ENCODE results near the gene RARS1.

The RARS1 gene

GRCh38 chr5:168467755-168468330 is 18.4 kb upstream of the RARS1 start:
- Mint-ChIP-seq H3K4me3 (no peak overlapping the region), H3K36me3 (no peaks in the 10 kb centered on the region), H3K27me3 (peaks cover 4% of the 10 kb centered on the region), H3K4me1 (peaks cover 3% of the 10 kb centered on the region), H3K9me3 (no peaks in the 10 kb centered on the region), H3K27ac (no peak overlapping the region)
- no peak for DNase-seq (ENCODE audit: low spot score in 2 of 2)
- no peak for ATAC-seq (ENCODE audit: low read depth)

GRCh38 chr5:168468836-168469235 is 17.4 kb upstream of the RARS1 start:
- DNase-seq (ENCODE audit: low spot score in 2 of 2): no peak
- no peak for ATAC-seq (ENCODE audit: low read depth)
- H3K4me1 Mint-ChIP-seq: peaks cover 3% of the 10 kb centered on the region
- peaks cover 3% of the 10 kb centered on the region for H3K27me3 Mint-ChIP-seq
- H3K9me3 Mint-ChIP-seq: no peaks in the 10 kb centered on the region
- H3K4me3 Mint-ChIP-seq: no peak overlapping the region
- H3K27ac Mint-ChIP-seq: no peak overlapping the region
- H3K36me3 Mint-ChIP-seq: no peaks in the 10 kb centered on the region

- DNase-seq (ENCODE audit: low spot score in 2 of 2) (no peak), ATAC-seq (ENCODE audit: low read depth) (no peak)
- Mint-ChIP-seq H3K27ac (no peak overlapping the region), H3K4me1 (no peaks in the 10 kb centered on the region), H3K27me3 (peaks cover 2% of the 10 kb centered on the region), H3K36me3 (no peaks in the 10 kb centered on the region), H3K4me3 (no peak overlapping the region), H3K9me3 (no peaks in the 10 kb centered on the region)
Observed at GRCh38 chr5:168469816-168470215, 16.5 kb upstream of the RARS1 start.

GRCh38 chr5:168471785-168472184 is 14.5 kb upstream of the RARS1 start:
- Mint-ChIP-seq H3K9me3 (no peaks in the 10 kb centered on the region), H3K36me3 (no peaks in the 10 kb centered on the region)
- no peak for ATAC-seq (ENCODE audit: low read depth)

GRCh38 chr5:168472329-168472728 is 13.9 kb upstream of the RARS1 start:
- Mint-ChIP-seq H3K36me3 (no peaks in the 10 kb centered on the region), H3K4me1 (peaks cover 2% of the 10 kb centered on the region), H3K9me3 (no peaks in the 10 kb centered on the region), H3K27me3 (peaks cover 2% of the 10 kb centered on the region), H3K4me3 (no peak overlapping the region), H3K27ac (no peak overlapping the region)
- DNase-seq (ENCODE audit: low spot score in 2 of 2) (no peak), ATAC-seq (ENCODE audit: low read depth) (no peak)

More at GRCh38 chr5:168471785-168472184, 14.5 kb upstream of the RARS1 start:
- no peaks in the 10 kb centered on the region for H3K4me1 Mint-ChIP-seq
- H3K27ac Mint-ChIP-seq: no peak overlapping the region
- peaks cover 2% of the 10 kb centered on the region for H3K27me3 Mint-ChIP-seq
- H3K4me3 Mint-ChIP-seq: no peak overlapping the region
- DNase-seq (ENCODE audit: low spot score in 2 of 2): no peak

GRCh38 chr5:168474319-168474718 is 12.0 kb upstream of the RARS1 start:
- Mint-ChIP-seq H3K27me3 (peaks cover 6% of the 10 kb centered on the region), H3K36me3 (no peaks in the 10 kb centered on the region), H3K4me3 (no peak overlapping the region), H3K9me3 (no peaks in the 10 kb centered on the region), H3K4me1 (peaks cover 2% of the 10 kb centered on the region), H3K27ac (no peak overlapping the region)
- no peak for ATAC-seq (ENCODE audit: low read depth)
- no peak for DNase-seq (ENCODE audit: low spot score in 2 of 2)

GRCh38 chr5:168477060-168477459 is 9.2 kb upstream of the RARS1 start:
- peaks cover 2% of the 10 kb centered on the region for H3K4me1 Mint-ChIP-seq
- H3K27me3 Mint-ChIP-seq: peaks cover 9% of the 10 kb centered on the region
- no peaks in the 10 kb centered on the region for H3K36me3 Mint-ChIP-seq
- H3K27ac Mint-ChIP-seq: no peak overlapping the region
- no peaks in the 10 kb centered on the region for H3K9me3 Mint-ChIP-seq
- H3K4me3 Mint-ChIP-seq: no peak overlapping the region
- DNase-seq (ENCODE audit: low spot score in 2 of 2) (no peak), ATAC-seq (ENCODE audit: low read depth) (no peak)

GRCh38 chr5:168479166-168479565 is 7.1 kb upstream of the RARS1 start:
- H3K4me1 Mint-ChIP-seq: peaks cover 2% of the 10 kb centered on the region
- no peak overlapping the region for H3K27ac Mint-ChIP-seq
- H3K36me3 Mint-ChIP-seq: no peaks in the 10 kb centered on the region
- DNase-seq (ENCODE audit: low spot score in 2 of 2) (no peak), ATAC-seq (ENCODE audit: low read depth) (no peak)
- H3K27me3 Mint-ChIP-seq: peaks cover 7% of the 10 kb centered on the region
- no peak overlapping the region for H3K4me3 Mint-ChIP-seq
- no peaks in the 10 kb centered on the region for H3K9me3 Mint-ChIP-seq

GRCh38 chr5:168480601-168481000 is 5.7 kb upstream of the RARS1 start:
- no peaks in the 10 kb centered on the region for H3K36me3 Mint-ChIP-seq
- H3K4me3 Mint-ChIP-seq: no peak overlapping the region
- H3K4me1 Mint-ChIP-seq: peaks cover 4% of the 10 kb centered on the region
- DNase-seq (ENCODE audit: low spot score in 2 of 2) (no peak), ATAC-seq (ENCODE audit: low read depth) (no peak)
- H3K9me3 Mint-ChIP-seq: no peaks in the 10 kb centered on the region
- peaks cover 7% of the 10 kb centered on the region for H3K27me3 Mint-ChIP-seq
- H3K27ac Mint-ChIP-seq: no peak overlapping the region

GRCh38 chr5:168481330-168481788 is 4.9 kb upstream of the RARS1 start:
- peaks cover 11% of the 10 kb centered on the region for H3K4me1 Mint-ChIP-seq
- no peak overlapping the region for H3K4me3 Mint-ChIP-seq
- peaks cover 7% of the 10 kb centered on the region for H3K27me3 Mint-ChIP-seq
- H3K9me3 Mint-ChIP-seq: no peaks in the 10 kb centered on the region
- DNase-seq (ENCODE audit: low spot score in 2 of 2): peak in 1 of 2 donors; percentile 12
- no peaks in the 10 kb centered on the region for H3K36me3 Mint-ChIP-seq
- no peak for ATAC-seq (ENCODE audit: low read depth)
- no peak overlapping the region for H3K27ac Mint-ChIP-seq

- Mint-ChIP-seq H3K36me3 (no peaks in the 10 kb centered on the region), H3K27ac (no peak overlapping the region), H3K9me3 (no peaks in the 10 kb centered on the region), H3K4me3 (no peak overlapping the region), H3K4me1 (peaks cover 15% of the 10 kb centered on the region), H3K27me3 (peaks cover 7% of the 10 kb centered on the region)
- ATAC-seq (ENCODE audit: low read depth) (no peak), DNase-seq (ENCODE audit: low spot score in 2 of 2) (no peak)
Observed at GRCh38 chr5:168482361-168482760, 3.9 kb upstream of the RARS1 start.

- no peaks in the 10 kb centered on the region for H3K27me3 Mint-ChIP-seq
- peaks cover 17% of the 10 kb centered on the region for H3K4me1 Mint-ChIP-seq
- H3K9me3 Mint-ChIP-seq: no peaks in the 10 kb centered on the region
- DNase-seq (ENCODE audit: low spot score in 2 of 2) (no peak), ATAC-seq (ENCODE audit: low read depth) (no peak)
- H3K36me3 Mint-ChIP-seq: peaks cover 22% of the 10 kb centered on the region
- no peak overlapping the region for H3K27ac Mint-ChIP-seq
- H3K4me3 Mint-ChIP-seq: no peak overlapping the region
Observed at GRCh38 chr5:168489059-168489458, 2.8 kb downstream of the RARS1 start.

GRCh38 chr5:168494057-168494555 is 7.8 kb downstream of the RARS1 start:
- no peak for DNase-seq (ENCODE audit: low spot score in 2 of 2)
- H3K27me3 Mint-ChIP-seq: no peaks in the 10 kb centered on the region
- H3K27ac Mint-ChIP-seq: no peak overlapping the region
- no peaks in the 10 kb centered on the region for H3K9me3 Mint-ChIP-seq
- ATAC-seq (ENCODE audit: low read depth): no peak
- H3K36me3 Mint-ChIP-seq: peaks cover 36% of the 10 kb centered on the region
- no peak overlapping the region for H3K4me3 Mint-ChIP-seq
- H3K4me1 Mint-ChIP-seq: no peaks in the 10 kb centered on the region

GRCh38 chr5:168502563-168503237 is 16.4 kb downstream of the RARS1 start:
- Mint-ChIP-seq H3K4me3 (no peak overlapping the region), H3K4me1 (no peaks in the 10 kb centered on the region), H3K36me3 (peaks cover 31% of the 10 kb centered on the region), H3K27ac (no peak overlapping the region), H3K9me3 (no peaks in the 10 kb centered on the region), H3K27me3 (no peaks in the 10 kb centered on the region)
- ATAC-seq (ENCODE audit: low read depth): no peak
- no peak for DNase-seq (ENCODE audit: low spot score in 2 of 2)

Measured in memory B cell (primary cell).